Kidney (tissue), 14 donors: Measurements from ENCODE around the gene IKZF2. TPM values are rescaled to one million over a fixed set of nuclear protein-coding genes. Genes with fewer than 3 reads are reported as not detected.

Source experiments
- DNase-seq, 5 donors: peaks; one replicate each; pipeline ENCODE4 v3.0.0-alpha.2; 2013 to 2020
- FAIRE-seq: peaks from 2 replicates; lab custom pipeline; 2012; peaks lifted over from hg19 to GRCh38; lab: Jason Lieb, UNC
- H3K27ac ChIP-seq, 2 donors: one replicate each; pipeline ENCODE4 v1.7.0; 2013; ENCODE audit warnings: low read depth in 2 of 2, low read length in 2 of 2, inconsistent platforms in 1 of 2
- H3K27me3 ChIP-seq: one replicate; pipeline ENCODE4 v1.7.1; 2013; ENCODE audit warnings: low read length, inconsistent platforms; ENCODE audit not compliant: control insufficient read depth, insufficient read depth
- H3K36me3 ChIP-seq, 3 donors: one replicate each; pipeline versions ENCODE4 v1.7.0 to v1.7.1; 2013; ENCODE audit warnings: low read length in 3 of 3, control low read depth in 1 of 3, inconsistent platforms in 1 of 3; ENCODE audit not compliant: insufficient read depth in 3 of 3, control insufficient read depth in 2 of 3
- H3K4me1 ChIP-seq, 3 donors: one replicate each; pipeline versions ENCODE4 v1.7.0 to v1.7.1; 2013; ENCODE audit warnings: low read length in 3 of 3, inconsistent platforms in 1 of 3, low read depth in 1 of 3; ENCODE audit not compliant: control insufficient read depth in 2 of 3, insufficient read depth in 2 of 3
- H3K4me3 ChIP-seq, 3 donors: one replicate each; pipeline versions ENCODE4 v1.7.0 to v1.8.1; 2013; ENCODE audit warnings: low read length in 3 of 3, control low read depth in 1 of 3, inconsistent platforms in 1 of 3
- H3K9ac ChIP-seq, 3 donors: one replicate each; pipeline versions ENCODE4 v1.7.0 to v1.7.1; 2013; ENCODE audit warnings: low read length in 3 of 3, control low read depth in 1 of 3, inconsistent platforms in 1 of 3
- H3K9me3 ChIP-seq, 3 donors: one replicate each; pipeline versions ENCODE4 v1.7.0 to v1.7.1; 2013; ENCODE audit warnings: low read length in 3 of 3, control low read depth in 1 of 3, inconsistent platforms in 1 of 3; ENCODE audit not compliant: control insufficient read depth in 2 of 3, insufficient read depth in 1 of 3
- intact Hi-C: fragments of 100-400 bp; cut with DNase I; formaldehyde crosslinking; loops from one replicate; pipeline ENCODE4 v1.11.1; 2022
- polyA plus RNA-seq: library from polyadenylated mRNA; stranded (reverse); fragments of 350-450 nt; fragmentation: Illumina TruSeq; extraction: RNeasy Lipid Tissue Mini Kit (QIAGEN cat#74804); gene quantifications from one replicate; pipeline ENCODE4 v1.2.3, GENCODE V29; 2014; ENCODE audit warnings: low read depth, low replicate concordance; ENCODE audit not compliant: insufficient read depth
- total RNA-seq: library from RNA; stranded (reverse); fragmentation: NEBNext Ultra II Directional; extraction: Animal tissue kit (Norgen Biotek cat#: 25700); gene quantifications from one replicate; pipeline ENCODE4 v1.2.1, GENCODE V29; 2021
- TF ChIP-seq, protein P1 (sequence below): IDR thresholded peaks from 3 replicates; pipeline ENCODE4 v1.5.1; 2012; ENCODE audit warnings: mild to moderate bottlenecking, moderate library complexity, borderline replicate concordance; ENCODE audit not compliant: insufficient read depth; ENCODE audit errors: extremely low read depth
- donor health status: control.
- donor health status: control.
- donor health status: control.
- donor health status: control.
- donor health status: control.
- donor health status: DM: yes; HTN: yes; CAD: no.
- donor health status: Normal renal cell carcinoma (clear cell type).

The IKZF2 gene
- total and polyA plus RNA-seq, 2 donors from 2014 or later, result 0.75 to 12.4 TPM

DNA sequence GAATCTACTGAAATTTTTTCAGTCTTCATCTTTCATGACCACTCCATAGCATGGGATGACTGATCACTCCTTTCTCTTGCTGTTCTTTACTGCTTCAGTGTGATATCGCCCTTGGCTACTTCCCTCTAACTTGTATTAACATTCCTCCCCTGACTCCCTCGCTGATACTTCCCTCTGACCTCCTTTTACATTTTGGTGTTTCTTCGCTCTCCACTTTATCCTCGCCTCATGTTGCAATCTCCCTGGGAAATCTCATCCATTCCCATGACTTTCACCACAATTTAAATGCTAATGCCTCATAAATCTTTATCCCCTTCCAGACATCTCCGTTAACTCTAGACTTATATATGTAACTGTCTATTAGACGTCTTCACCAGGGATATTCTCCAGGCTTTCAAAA lies 167.3 kb downstream of the IKZF2 start:
- DNase-seq, result no peak
- H3K27ac ChIP-seq, result no peak overlapping the region
- FAIRE-seq, result no peak
- no peak overlapping the region for H3K4me3 ChIP-seq
- no peak overlapping the region for H3K9ac ChIP-seq
- H3K4me1 ChIP-seq, result no peaks in the 10 kb centered on the region
- no peaks in the 10 kb centered on the region for H3K36me3 ChIP-seq
- no peaks in the 10 kb centered on the region for H3K27me3 ChIP-seq
- no peaks in the 10 kb centered on the region for H3K9me3 ChIP-seq
- TF ChIP-seq, protein P1, sequence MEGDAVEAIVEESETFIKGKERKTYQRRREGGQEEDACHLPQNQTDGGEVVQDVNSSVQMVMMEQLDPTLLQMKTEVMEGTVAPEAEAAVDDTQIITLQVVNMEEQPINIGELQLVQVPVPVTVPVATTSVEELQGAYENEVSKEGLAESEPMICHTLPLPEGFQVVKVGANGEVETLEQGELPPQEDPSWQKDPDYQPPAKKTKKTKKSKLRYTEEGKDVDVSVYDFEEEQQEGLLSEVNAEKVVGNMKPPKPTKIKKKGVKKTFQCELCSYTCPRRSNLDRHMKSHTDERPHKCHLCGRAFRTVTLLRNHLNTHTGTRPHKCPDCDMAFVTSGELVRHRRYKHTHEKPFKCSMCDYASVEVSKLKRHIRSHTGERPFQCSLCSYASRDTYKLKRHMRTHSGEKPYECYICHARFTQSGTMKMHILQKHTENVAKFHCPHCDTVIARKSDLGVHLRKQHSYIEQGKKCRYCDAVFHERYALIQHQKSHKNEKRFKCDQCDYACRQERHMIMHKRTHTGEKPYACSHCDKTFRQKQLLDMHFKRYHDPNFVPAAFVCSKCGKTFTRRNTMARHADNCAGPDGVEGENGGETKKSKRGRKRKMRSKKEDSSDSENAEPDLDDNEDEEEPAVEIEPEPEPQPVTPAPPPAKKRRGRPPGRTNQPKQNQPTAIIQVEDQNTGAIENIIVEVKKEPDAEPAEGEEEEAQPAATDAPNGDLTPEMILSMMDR, result no peak
- intact Hi-C loops, result no loop called here

DNA sequence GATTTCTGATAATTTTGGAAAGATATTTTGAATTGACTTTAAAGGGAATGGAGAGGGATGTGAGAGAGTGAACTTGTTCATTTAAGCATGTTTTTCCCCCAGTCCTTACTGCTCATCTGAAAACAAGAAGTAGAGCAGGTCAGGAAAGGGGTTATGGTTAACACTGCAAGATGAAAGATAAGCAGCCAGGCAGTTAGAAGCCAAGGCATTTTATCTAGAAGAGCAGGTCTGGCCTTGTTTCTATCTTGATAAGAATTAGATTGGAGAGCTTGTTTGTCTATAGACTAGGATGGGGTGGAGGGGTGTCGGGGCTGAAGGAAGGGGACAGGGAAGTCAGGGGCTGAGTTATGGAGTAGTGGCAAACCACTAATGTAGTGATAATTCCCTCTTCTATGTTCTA lies 171.6 kb downstream of the IKZF2 start:
- Histone ChIP-seq H3K4me3 (no peak overlapping the region), H3K27ac (no peak overlapping the region), H3K27me3 (no peaks in the 10 kb centered on the region), H3K9ac (no peak overlapping the region), H3K9me3 (no peaks in the 10 kb centered on the region), H3K4me1 (no peaks in the 10 kb centered on the region), H3K36me3 (no peaks in the 10 kb centered on the region)
- DNase-seq (no peak), FAIRE-seq (no peak)
- intact Hi-C loops, result no loop called here
- TF ChIP-seq, protein P1, result no peak

DNA sequence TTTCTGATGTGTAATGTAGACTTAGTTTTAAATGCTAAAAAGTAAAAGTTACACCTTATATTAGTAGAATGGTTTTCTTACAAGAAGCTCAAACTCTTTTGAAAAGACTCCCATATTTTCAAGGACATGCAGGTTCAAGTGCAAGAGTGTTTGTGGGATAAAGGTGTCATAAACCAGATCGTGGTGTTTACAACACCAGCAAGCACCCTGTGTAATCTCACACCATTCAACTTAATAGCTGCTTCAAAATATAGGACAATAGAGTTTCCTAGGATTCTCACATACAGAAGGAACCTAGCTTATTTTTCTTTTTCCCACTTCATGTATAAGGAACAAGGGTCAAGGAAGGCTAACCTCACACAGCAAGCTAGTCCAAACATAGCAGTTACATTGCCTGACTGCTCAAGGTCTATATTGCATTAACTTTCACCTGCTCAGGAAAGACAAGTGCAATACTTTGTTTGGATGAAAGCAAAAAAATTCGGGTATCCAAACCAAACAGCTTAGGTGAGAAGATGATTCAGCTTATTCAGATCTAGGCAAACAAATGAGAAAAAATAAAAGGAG lies 172.3 kb downstream of the IKZF2 start:
- intact Hi-C loops, result no loop called here
- Histone ChIP-seq H3K9ac (no peak overlapping the region), H3K36me3 (no peaks in the 10 kb centered on the region), H3K27me3 (no peaks in the 10 kb centered on the region), H3K27ac (no peak overlapping the region), H3K4me3 (no peak overlapping the region), H3K9me3 (no peaks in the 10 kb centered on the region), H3K4me1 (no peaks in the 10 kb centered on the region)
- TF ChIP-seq, protein P1, result no peak
- no peak for FAIRE-seq
- no peak for DNase-seq

DNA sequence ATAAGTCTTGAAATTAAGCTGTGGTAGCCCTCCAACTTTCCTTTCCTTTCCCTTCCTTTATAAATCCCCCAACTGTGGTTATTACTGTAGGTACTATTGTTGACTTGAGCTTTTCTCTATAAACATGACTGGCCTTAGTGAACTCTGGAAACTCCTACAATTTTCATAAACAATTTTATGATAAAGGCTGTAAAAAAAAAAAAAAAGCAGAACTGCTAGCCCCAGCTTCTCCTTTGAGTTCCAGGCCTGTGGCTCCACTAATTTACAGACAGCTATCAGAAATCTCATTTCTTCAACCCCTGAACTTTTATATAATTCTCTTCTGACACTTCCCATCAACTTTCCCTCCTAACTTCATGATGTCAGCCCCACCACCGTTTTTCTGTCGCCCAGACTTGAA lies 174.3 kb downstream of the IKZF2 start:
- H3K9me3 ChIP-seq, result no peaks in the 10 kb centered on the region
- H3K9ac ChIP-seq, result no peak overlapping the region
- intact Hi-C loops, result no loop called here
- TF ChIP-seq, protein P1, result no peak
- H3K27me3 ChIP-seq, result no peaks in the 10 kb centered on the region
- FAIRE-seq (no peak), DNase-seq (no peak)
- H3K4me1 ChIP-seq, result no peaks in the 10 kb centered on the region
- H3K27ac ChIP-seq, result no peak overlapping the region
- no peaks in the 10 kb centered on the region for H3K36me3 ChIP-seq
- H3K4me3 ChIP-seq, result no peak overlapping the region
